NCI-H187 (cell line): Measurements from ENCODE around the gene CSTPP1.
"Not testable (repeated sequence)": the region's sequence is repeated elsewhere in the genome, so short reads cannot be mapped to it uniquely, and the experiment has no call there.

ENCODE experiments used
- DNase-seq, 2 experiments: peaks; one replicate each; lab custom pipeline; 2025; lab: John Stamatoyannopoulos, UW

CSTPP1 gene

DNA sequence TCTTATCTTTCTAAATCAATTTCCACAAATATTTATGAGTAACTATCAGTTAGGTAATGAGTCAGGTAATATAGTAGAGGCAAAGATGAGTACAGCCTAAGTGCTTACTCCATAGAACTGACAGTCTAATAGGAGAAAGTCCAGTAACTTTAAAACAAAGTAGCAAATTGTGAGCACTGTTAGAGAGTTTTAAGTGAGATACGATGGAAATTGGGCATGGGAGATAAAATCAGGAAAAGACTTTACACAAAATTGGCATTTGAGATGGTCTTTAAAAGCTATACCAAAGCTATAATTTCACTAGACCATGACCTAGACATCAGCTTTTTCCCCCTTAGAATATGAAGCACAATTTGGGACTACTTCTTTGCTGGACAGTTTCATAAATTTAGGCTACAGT is 113.7 kb downstream of the CSTPP1 start:
- no peak for DNase-seq

DNA sequence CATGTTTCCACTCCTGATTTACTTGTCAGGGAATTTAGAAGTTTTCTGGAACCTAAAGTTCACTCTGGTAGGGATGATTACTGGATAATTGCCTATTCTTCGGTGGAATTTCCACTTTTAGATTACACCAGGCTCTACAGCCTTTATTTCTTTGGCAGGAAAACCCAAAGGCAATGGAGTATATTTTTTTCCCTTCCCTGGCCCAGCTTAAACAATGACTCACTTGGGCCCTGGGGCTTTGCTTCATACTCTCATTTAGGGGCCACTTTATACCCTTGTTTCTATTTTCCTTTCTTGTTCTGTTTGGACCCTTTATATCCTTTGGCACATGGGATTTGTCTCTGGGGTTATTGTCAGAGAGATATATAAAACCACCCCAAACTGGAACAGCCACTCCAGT is 114.7 kb downstream of the CSTPP1 start:
- DNase-seq: no peak

DNA sequence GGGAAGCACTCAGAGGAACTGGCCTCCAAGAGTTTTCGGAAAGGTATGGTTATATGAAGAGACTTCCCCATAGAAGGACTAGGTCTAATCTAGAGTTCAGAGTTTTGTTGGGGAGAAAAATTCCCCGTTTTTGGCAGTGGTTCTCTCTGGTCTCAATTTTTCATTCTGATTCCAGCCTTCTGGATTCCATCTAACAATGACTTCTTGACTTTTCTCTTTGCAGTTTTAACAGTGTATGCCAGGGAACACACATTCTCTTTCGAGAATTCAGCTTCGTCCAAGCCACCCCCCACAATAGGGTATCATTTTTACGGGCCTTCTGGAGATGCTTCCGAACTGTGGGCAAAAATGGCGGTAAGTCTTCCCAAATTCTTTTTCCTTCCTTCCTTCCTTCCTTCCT is 115.6 kb downstream of the CSTPP1 start:
- no peak for DNase-seq

DNA sequence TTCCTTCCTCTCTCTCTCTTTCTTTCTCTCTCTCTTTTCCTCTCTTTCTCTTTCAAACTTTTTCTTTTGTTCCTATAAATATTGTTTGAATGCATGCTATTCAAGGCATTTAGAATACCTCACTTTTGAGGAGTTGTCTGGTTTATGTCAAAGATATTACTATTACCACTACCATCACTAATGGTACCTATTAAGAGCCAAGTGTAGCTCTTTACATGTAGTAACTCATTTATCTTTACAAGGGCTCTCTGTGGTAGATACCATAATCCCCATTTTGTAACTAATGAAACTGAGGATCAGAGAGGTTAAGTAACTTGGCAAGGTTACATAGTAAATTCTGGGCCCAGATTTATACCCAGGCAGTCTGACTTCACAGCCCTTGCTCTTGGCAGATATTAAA is 116.0 kb downstream of the CSTPP1 start:
- no peak for DNase-seq

DNA sequence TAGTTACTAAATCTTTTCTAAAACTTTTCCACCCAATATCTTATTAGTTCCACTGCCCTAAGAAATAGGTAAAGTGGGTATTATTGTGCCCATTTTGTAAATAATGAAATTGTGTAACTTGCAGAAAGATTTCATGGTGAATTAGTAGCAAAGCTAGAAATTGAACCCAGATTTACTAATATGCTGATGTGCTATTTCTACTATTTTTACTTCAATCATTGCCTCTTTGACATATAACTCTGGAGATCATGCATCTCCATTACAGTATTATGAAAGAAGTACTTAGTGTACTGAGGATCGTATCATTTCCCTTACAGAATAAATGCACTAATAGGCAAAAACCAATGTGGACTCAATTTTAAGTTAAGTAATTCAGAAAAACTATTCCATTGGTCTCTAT is 119.0 kb downstream of the CSTPP1 start:
- DNase-seq: no peak

DNA sequence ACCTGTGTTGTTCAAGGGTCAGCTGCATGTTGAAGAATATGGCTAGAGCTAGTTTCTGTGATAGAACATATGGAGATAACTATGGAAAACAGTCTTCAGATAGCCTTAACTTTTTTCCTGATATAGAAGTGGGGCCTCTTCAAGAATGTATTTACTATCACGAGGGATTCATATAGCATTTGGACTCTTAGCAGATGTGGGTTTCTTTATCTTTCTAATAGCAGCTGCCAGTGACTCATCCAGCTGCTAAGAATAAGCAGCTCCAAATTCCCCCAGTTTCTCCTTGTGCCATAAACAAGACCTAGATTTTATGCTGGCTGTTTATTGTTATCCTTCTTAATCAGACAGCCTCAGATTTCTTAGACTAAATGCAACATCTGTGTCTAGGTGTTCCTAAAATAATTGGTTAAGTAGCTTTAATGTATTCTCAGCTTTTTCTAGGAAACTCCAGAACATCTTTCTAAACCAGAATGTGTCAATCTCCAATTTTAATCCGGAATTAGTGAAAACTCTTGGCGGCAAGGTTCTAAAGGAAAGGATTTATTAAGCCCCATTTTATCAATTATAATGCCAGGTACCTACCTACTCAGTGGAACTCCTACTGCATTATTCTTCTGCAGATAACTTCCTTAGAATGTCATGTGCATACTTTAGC is 119.8 kb downstream of the CSTPP1 start:
- DNase-seq: no peak

DNA sequence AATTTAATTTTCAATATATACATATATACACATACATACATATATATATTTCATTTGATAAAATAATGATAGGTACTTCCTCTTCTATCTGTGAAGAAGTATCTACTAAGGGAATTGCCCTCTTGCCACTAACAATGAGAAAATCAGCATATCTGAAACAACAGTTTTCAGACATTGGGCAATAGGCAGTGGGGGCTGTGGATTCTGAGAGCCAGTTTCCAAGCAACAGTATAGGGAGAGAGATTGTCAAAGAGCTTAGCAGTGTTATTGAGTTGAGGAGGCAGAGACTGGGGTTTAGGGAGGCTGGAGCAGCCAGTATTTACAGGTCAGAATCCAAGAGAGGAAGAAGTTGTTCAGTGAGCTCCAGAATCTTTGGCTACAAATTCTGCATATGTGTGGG is 120.8 kb downstream of the CSTPP1 start:
- DNase-seq: no peak

DNA sequence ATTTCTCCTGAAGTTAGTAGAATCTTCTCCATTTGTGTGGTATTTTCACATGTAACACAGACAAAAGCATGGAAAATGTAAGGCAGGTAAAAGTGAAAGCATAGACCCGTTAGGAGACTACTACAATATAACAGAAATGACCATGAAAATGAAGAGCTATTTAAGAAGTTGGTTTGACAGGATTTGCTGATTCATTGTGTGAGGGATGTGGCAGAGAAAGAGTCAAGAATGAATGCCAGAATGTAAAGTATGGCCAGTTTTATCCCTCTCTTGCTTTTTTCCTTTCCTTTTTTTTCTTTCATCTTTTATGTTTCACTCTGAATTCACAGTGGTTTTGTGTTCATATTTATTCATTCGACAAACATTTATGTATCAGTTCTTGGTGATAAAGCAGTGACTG is 124.2 kb downstream of the CSTPP1 start:
- no peak for DNase-seq

DNA sequence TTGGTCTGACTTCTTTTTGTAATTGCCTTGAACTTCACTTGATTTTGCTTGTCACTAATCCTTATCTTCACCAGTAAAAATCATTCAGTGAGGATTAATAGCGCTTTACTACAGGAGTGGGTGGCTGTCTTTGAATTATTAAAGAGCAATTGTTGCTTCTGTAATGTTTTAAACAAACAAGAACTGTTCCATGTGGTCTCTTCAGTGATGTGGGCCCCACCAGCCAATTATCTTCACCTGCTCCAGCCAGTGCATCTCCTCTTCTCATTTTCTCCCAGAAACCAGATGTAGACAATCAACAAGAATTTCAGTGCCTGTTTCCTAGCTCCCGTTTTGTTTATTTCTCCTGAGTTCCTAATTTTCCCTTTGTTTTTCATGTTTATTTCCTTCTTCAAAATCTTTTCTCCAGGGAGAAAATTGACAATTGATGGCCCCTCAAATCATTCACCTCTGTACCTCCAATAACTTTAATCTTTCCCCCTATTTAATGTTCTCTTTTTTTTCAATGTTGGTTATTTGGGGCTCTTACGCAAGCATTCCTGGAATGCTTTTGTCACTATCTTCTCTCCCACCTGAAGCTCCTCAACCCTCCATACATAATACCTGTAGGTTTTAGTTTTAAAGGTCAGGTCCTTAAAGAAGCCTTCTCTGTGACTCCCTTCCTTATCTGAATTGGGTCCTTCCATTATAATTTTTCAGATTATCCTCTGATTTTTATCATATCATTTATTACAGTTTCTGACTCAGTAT is 125.0 kb downstream of the CSTPP1 start:
- DNase-seq: no peak

DNA sequence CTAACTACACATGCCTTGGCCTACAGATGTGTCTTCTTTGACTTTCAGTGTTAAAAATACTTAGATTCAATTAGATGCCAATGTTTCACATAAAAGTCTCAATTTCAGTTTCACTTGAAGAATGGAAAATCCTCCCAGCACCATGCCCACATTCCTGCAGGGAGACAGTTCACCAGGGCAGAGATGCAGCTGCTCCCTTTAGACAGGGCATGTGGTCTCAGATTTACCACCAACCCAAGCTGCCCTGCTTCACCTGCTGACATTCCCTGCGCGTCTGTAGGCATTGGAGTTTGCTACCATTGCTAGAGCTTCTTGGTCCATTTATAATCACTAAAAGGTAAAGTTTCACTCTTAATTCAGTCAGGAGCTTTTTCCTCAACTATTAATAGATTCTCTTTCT is 126.2 kb downstream of the CSTPP1 start:
- no peak for DNase-seq

DNA sequence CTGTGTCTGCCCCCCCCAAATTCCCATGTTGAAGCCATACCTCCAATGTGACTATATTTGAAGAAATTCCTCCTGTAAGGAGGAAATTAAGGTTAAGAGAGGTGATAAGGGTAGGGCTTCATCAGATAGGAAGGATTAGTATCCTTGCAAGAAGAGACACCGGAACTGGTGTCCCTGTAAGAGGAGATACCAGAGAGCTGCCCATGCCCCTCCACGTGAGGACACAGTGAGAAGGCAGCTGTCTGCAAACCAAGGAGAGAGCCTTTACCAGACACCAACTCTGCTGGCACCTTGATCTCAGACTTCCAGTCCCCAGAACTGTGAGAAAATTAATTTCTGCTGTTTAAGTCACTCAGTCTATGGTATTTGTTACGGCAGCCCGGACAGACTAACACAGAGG is 130.8 kb downstream of the CSTPP1 start:
- no peak for DNase-seq

DNA sequence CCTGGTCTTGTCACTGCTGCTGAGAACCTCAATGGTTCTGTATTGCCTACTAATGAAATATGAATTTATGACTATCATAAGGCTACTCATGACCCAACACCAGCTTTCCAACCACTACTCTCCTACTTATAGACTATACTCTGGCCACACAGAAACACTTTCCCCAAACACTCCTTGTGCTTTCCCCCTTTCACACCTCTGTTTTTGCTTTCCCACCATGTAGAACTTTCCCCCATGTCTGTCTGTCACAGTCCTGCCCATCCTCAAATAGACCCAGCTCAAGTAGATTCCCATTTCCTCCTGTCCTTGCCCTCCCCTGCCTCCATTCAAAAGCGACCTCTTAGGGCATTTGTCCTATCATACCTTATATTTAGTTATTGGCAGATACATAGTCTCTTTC is 134.2 kb downstream of the CSTPP1 start:
- DNase-seq: no peak

DNA sequence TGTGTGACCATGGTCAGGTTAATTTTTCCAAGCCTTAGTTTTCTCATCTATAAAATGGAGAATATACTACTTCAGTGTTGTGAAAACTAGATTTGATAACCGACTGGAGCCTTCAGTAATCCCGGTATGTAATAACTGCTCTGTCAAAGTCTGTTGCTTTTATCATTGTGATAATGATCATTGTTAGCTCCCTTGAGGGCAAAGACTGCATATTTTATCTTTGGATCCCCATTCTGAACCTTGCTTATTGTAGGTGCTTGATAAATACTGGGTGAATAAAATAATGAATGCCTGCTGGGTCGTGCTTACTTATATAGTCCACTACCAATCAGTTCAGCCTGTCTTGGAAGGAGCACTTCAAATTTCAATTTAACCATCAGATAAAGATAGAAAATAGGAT is 134.8 kb downstream of the CSTPP1 start:
- DNase-seq: no peak

DNA sequence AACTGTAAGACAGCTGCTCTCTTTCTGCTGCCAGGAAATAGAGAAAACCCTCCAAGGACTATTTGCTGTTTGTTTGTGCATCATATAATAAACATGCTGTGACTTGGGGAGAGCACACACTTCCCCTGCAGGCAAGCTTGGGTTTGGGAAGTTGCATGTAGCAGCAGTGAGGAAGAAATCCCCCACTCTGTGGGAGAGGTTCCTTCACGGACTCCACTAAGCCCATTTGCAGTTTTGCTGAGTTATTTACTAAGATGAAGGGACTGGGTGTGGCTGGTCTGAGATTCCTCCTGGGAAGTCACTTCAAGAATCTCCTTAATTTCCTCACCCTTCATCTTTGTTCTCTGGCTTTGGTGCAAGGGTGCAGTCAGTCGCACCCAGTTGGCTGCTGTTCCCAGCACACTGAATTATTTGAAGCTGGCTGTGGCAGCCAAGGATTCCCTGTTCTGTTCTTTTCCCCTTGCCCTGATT is 135.3 kb downstream of the CSTPP1 start:
- DNase-seq: no peak

DNA sequence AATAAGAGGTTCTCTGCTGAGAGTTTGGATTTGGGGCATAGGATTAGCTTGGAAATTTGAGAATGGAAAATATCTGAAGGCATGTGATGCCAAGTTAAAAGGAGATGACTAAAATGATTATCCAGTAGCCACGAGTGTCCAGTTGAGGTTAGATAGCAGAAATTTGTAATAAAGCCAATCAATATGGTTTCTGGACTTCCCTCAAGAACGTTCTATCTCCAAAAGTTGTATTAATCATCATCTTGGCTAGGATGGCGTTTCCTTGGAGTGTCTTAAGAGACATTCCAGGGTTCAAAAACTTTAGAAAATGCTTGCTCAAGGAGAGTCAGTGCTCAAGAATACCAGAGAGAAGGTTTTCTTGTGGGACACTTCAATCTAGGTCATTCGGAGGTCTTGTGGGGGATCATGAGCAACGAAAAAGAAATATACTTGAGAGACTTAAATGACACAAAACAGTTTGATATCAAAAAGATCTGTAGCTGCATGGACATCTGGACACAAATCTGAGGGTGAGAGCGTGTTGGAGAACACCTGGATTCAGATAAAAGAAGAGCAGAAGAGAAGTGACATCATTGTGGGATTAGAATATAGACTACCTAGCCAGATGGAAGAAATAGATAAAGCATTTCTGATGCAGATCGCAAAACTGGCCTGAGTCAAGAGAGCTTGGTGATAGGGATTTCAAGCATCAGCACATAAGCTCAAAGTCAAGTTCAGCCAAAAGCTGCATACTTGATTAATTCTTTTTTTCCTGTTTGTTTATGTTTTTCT is 142.4 kb downstream of the CSTPP1 start:
- no peak for DNase-seq

DNA sequence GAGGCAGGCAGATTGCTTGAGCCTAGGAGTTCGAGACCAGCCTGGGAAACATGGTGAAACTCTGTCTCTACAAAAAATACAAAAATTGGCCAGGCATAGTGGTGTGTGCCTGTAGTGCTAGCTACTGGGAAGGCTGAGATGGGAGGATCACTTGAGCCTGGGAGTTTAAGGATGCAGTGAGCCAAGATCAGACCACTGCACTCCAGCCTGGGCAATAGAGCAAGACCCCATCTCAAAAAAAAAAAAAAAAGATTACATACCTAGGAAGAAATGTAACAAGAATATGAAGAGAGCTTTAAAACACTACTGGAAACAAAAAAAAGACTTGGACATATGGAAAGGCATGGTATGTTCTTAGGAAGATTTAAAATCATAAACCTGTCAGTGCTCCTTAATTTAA is 144.2 kb downstream of the CSTPP1 start:
- not testable (repeated sequence) for DNase-seq

DNA sequence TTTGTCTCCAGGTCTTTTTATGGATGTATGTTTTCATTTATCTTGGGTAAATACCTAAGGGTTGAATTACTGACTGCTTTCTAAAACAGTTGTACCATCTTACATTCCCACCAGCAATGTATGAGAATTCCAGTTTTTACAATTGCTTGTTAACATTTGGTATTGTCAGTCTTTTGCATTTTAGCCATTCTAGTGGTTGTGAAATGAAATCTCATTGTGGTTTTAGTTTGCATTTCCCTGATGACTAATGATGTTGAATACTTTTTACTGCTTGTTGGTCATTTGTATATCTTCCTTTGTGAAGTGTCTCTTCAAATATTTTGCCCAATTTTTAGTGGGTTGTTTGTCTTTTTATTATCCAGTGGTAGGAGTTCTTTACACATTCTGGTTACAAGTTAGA is 147.4 kb downstream of the CSTPP1 start:
- DNase-seq: no peak

DNA sequence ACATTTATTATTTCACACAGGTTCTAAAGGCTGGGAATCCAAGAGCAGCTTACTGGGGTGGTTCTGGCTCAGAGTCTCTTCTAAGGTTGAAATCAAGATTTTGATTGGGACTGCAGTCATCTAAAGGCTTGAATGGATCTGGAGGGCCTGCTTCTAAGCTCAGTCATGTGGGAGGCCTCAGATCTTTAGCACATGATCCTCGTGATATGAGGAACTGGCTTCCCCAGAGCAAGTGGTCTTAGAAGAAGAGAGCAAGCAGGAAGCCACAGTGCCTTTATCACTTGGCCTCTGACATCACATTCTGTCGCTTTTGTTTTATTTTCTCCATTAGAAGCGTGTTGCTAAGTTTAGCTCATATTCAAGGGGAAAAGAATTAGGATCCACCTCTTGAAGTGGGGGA is 151.2 kb downstream of the CSTPP1 start:
- DNase-seq: no peak

DNA sequence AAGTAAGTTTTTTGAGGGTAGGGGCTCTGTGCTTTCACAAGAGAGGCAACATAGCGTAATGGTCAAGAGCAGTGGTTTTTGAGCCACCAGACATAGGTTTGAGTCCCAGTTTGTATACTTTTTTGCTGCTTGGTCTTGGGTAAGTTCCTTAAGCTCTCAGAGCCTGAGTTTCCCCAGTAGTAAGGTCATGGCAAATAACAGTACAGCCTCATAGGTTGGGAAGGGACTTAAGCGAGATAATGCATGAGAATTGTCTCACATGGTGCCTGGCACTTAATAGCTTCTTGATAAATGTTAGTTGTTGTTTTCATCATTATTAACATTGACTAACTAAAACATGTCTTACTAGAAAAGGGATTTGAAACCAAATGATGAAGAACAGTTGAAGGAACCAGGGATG is 157.0 kb downstream of the CSTPP1 start:
- DNase-seq: no peak

DNA sequence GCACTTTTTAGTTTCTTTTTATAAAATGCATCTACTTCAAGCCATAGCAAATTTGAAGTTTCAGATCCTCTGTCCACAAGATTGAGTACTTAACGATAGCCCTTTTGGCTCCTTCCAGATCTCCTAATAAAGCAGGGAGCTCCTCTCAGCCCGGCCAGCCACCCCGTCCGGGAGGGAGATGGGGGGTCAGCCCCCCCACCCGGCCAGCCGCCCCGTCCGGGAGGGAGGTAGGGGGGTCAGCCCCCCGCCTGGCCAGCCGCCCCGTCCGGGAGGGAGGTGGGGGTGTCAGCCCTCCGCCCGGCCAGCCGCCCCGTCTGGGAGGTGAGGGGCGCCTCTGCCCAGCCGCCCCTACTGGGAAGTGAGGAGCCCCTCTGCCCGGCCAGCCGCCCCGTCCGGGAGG is 160.3 kb downstream of the CSTPP1 start:
- DNase-seq: not testable (repeated sequence)

DNA sequence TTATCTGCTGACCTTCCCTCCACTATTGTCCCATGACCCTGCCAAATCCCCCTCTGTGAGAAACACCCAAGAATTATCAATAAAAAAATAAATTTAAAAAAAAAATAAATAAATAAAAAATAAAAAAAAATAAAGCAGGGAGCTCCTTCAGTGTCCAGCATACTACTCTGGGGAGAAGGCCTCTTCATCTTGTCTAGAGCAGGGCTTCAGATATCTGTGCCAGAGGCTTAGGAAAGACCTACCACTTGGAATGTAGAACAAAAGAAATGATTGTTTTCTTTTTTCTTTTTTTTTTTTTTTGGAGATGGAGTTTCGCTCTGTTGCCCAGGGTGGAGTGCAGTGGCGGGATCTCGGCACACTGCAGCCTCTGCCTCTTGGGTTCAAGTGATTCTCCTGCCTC is 161.7 kb downstream of the CSTPP1 start:
- not testable (repeated sequence) for DNase-seq

DNA sequence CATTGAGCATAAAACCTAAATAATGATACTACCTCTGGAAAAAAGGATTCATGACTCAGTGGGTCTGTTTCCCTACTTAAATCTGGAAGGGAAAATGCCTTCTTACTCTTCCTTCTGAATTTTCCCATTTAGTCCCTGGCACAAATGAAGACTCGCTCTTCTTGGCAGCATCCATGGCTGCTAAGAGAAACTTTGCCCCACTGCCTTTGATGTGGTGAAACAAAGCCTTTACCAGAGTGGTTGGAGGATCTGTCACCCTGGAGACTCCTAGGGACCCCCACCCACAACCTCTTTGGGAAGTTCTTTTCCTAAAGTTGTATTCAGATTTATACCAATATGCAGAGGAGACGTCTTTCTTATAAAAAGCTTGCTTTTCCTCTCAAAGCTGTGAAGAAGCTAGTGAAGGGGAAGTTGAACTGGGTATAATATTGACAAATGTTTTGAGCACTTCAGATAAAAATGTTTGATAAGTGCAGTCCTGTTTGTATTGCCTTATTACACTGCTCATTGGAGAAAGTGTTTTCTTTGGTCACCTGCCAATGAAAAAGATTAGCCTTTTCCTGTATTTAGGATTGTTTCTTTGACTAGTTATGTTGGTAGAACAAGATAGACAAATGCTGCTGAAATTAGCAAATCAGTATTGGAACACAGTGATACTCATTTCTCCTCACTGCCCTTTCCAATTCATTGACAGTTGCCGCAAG is 162.8 kb downstream of the CSTPP1 start:
- no peak for DNase-seq
